Measurements from ENCODE around the gene ANTKMT.
"Not testable (repeated sequence)": the region's sequence is repeated elsewhere in the genome, so short reads cannot be mapped to it uniquely, and the experiment has no call there.

ANTKMT gene

GRCh38 chr16:681746-682427, 39.1 kb upstream of the ANTKMT start:
- DNase-seq: no peak

GRCh38 chr16:682493-683395, 38.2 kb upstream of the ANTKMT start:
- no peak for DNase-seq

- DNase-seq: no peak
These were observed 37.4 kb upstream of the ANTKMT start for GRCh38 chr16:683396-684070.

GRCh38 chr16:684071-684794, 36.7 kb upstream of the ANTKMT start, which contains the start of gene JMJD8:
JMJD8 (minus strand) TSS chr16:684334; CDS start chr16:684319, 15 bp downstream.
- DNase-seq: peak; percentile 98 to 99

- DNase-seq: no peak
These were observed 35.8 kb upstream of the ANTKMT start for GRCh38 chr16:684961-685696.

GRCh38 chr16:685967-686366, 35.0 kb upstream of the ANTKMT start:
- DNase-seq: no peak

GRCh38 chr16:686459-687260, 34.3 kb upstream of the ANTKMT start:
- no peak for DNase-seq

GRCh38 chr16:687499-687898, 33.4 kb upstream of the ANTKMT start:
- no peak for DNase-seq

GRCh38 chr16:689175-689897, 31.6 kb upstream of the ANTKMT start:
- DNase-seq: no peak

- DNase-seq: not testable (repeated sequence)
These were observed 29.7 kb upstream of the ANTKMT start for GRCh38 chr16:691242-691641.

- DNase-seq: no peak
These were observed 28.4 kb upstream of the ANTKMT start for GRCh38 chr16:692356-693108.

GRCh38 chr16:693364-693763, 27.6 kb upstream of the ANTKMT start:
- DNase-seq: no peak

- DNase-seq: peak in 1 of 2 donors; percentile 43
These were observed 27.2 kb upstream of the ANTKMT start for GRCh38 chr16:693766-694165.

- DNase-seq: no peak
These were observed 26.6 kb upstream of the ANTKMT start for GRCh38 chr16:694187-694862.

GRCh38 chr16:694863-695354, 26.0 kb upstream of the ANTKMT start:
- DNase-seq: no peak

- peak; percentile 66 to 73 for DNase-seq
These were observed 25.4 kb upstream of the ANTKMT start for GRCh38 chr16:695355-696089.

GRCh38 chr16:698911-699671, 21.9 kb upstream of the ANTKMT start:
- DNase-seq: no peak
